B cell (primary cell): ENCODE data around the gene GLCE.

Experiments used
- CTCF ChIP-seq: fragments of 200-600 bp; IDR thresholded peaks from one replicate; pipeline ENCODE4 v1.8.0; 2022; ENCODE audit warnings: antibody characterized with exemption, mild to moderate bottlenecking
- EZH2 ChIP-seq: IDR thresholded peaks from 2 replicates; pipeline ENCODE4 v1.6.1; 2012; ENCODE audit warnings: borderline replicate concordance, low read depth, mild to moderate bottlenecking, moderate library complexity, low read length; ENCODE audit not compliant: insufficient read depth, poor library complexity, severe bottlenecking

GRCh38 chr15:69305204-69305931 lies 144.9 kb downstream of the GLCE start:
- no peak for TF ChIP-seq CTCF
- no peak for TF ChIP-seq EZH2
